ENCODE results near the gene GSPT1. TPM values are rescaled to one million over a fixed set of nuclear protein-coding genes. Genes with fewer than 3 reads are reported as not detected.

Gene GSPT1
- total RNA-seq, 4 donors from 2014 or later, result 61.8 to 178 (median 90.0) TPM

DNA sequence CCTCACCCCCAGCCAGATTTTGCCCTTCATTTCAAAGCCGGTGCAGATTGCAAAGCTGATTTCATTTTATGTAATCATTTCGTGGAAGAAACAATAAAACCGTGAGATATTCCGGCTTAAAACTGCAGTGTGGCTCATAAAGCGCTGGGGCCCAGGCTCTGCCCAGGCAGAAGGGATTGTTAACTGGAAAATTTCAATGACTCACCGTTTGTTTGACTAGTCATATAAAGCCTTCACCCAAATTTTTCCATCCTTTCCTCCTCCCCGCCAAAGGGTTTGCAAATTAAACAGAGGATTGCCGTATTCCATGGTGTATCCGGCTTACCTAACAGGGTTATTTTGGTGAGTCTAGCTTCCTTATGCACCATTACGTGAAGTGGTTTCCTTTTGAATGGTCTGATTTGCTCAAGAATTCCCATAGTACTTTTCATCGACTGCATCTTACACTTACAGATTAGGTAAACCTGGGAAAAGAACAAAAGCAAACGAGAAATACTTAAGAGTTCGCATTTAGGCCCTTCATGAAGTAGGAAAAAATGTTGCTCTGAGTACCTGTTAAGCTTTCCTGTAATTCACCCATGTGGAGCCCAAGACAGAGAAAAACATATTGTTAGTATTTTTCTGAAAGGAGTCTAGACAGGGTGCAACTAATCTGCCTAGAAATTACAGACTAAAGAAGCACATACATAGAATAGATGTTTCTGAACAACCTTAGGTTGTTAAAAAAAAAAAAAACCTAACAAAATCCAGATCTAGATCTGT, 949 bp upstream of the GSPT1 start:
- no peak for ATAC-seq (ENCODE audit: low FRiP score)
- no peak for DNase-seq (ENCODE audit: low spot score)
- TF ChIP-seq, protein P1, sequence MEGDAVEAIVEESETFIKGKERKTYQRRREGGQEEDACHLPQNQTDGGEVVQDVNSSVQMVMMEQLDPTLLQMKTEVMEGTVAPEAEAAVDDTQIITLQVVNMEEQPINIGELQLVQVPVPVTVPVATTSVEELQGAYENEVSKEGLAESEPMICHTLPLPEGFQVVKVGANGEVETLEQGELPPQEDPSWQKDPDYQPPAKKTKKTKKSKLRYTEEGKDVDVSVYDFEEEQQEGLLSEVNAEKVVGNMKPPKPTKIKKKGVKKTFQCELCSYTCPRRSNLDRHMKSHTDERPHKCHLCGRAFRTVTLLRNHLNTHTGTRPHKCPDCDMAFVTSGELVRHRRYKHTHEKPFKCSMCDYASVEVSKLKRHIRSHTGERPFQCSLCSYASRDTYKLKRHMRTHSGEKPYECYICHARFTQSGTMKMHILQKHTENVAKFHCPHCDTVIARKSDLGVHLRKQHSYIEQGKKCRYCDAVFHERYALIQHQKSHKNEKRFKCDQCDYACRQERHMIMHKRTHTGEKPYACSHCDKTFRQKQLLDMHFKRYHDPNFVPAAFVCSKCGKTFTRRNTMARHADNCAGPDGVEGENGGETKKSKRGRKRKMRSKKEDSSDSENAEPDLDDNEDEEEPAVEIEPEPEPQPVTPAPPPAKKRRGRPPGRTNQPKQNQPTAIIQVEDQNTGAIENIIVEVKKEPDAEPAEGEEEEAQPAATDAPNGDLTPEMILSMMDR (IDR thresholded peaks at IDR 0.05), result no peak

DNA sequence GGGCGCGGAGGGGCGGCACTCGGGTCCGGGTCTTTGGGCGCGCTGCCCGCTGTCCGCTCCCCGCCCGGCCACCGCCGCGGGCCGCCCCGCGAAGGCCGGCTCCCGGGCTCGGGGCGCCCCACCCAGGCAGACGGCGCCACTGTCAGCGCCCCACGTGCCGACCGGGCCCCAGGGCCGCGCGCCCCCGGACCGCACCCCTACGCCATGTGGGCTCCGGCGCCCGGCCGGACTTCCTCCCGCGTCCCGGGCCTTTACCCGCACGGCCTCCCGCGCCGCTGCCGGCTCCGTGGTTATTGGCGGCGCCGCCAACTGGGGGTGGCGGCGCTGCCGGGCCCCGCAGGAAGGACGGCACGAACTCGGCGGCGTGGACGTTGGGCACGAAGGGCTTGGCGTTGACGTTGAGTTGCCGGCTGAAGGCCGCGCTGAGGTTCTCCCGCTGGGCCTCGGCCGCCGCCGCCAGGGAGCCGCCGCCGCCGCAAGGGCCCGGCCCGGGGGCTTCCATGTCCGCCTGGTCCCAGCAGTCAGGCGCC, 577 bp downstream of the GSPT1 start:
- peak; percentile 50 for ATAC-seq (ENCODE audit: low FRiP score)

DNA sequence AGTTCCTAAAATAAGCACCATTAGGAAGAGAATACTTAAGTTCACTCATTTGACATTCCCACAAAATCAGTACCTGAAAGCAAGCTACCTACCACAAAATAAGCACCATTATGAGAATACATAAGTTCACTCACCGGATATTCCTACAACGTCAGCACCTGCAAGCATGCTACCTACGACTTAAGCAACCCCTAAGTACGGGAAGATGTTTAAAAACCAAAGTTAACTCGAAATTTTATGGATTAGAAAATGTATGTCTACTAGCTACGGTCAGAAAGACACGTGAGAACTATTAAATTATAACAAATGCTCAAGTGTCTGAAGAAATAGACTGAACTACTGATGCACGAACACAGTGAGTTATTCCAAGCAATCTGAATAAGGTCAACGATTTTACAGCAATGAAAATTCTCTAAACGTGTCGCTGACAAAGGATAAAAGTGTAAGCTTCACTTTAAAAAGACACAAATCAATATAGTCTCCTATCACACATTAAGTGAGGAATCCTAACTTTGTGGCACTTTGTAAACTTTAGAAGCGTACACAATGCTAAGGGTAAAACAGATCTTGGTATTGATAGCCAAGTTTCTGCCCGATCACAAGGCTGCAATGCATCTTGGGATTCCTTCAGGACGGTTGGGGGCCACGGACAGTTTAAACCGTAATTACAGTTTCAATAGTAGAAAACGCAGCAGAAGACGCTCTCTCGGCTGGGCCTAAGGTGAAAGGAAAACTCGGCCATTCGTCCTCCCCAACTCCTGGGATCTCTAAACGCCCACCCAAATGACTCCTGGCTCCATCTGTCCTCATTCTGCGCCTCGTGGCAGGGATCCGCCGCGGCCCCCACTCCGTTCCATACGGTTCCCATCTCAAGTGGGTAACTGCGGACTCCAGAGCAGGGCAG, 1.3 kb downstream of the GSPT1 start:
- DNase-seq (ENCODE audit: low spot score), result no peak
- peak; percentile 4 for ATAC-seq (ENCODE audit: low FRiP score)
- TF ChIP-seq, protein P1 (IDR thresholded peaks at IDR 0.05), result no peak

More for the DNA sequence above, 577 bp downstream of the GSPT1 start:
- no peak for DNase-seq (ENCODE audit: low spot score)
- TF ChIP-seq, protein P1 (IDR thresholded peaks at IDR 0.05), result no peak

DNA sequence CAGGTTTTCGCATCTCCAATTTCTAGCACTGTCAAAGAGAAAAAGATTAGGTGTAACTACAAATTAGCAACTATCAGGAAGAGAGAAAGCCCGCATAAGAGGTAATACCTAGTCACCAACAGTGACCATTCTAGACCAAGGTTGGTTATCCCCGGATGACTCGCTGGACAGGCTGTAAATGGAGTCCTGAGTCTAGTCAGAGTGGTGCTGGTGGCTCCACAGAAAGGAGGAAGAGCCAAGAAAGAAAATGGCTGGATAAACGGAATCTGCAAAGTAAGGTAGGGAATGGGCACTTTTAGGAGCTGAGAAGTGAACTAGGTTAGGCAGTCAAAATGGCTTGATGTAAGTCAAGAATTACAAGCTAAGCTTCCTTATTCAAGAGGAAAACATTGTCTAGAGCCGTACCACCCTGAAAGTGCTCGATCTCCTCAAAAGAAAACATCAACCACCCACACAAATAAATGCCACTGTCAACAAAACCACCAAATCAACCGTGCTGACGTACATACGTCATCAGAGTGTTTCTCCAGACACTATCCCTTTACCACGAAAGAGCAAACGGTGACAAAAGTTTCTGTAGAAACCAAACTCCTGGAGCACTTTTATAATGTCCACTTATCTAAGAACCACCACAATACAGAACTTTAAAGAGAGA, 2.2 kb downstream of the GSPT1 start:
- no peak for ATAC-seq (ENCODE audit: low FRiP score)
- TF ChIP-seq, protein P1 (IDR thresholded peaks at IDR 0.05), result no peak
- DNase-seq (ENCODE audit: low spot score), result no peak

DNA sequence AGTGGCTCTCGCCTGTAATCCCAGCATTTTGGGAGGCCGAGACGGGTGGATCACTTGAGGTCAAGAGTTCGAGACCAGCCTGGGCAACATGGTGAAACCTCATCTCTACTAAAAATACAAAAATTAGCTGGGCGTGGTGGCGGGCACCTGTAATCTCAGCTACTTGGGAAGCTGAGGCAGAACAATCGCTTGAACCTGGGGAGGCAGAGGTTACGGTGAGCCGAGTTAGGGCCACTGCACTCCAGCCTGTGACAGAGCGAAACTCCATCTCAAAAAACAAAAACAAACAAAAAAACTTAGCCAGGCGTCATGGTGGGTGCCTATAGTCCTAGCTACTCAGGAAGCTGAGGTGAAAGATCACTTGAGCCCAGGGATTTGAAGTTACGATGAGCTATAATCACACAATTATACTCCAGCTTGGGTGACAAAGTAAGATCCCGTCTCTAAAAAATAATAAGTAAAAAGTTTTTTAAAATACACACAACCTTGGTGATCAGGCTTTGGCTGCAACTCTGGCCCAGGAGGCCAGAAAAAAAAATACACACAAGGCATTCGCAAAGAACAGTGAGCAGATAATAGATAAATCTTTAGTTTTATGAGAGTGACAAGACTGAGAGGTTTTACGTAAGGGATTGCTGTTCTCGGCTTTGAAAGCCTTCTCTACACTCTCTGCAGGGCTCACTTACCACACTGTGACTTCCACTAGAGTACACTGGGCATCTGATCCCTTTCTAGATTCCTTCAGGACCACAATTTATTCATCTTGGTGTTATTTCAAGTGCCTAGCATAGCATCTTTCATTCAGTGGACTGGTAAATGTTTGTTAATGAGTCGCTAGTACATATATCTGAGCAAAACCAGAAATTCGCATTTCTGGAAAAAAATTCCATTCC, 5.9 kb downstream of the GSPT1 start:
- no peak for ATAC-seq (ENCODE audit: low FRiP score)
- TF ChIP-seq, protein P1 (IDR thresholded peaks at IDR 0.05), result no peak
- DNase-seq (ENCODE audit: low spot score), result no peak

Data from omental fat pad (tissue), 4 donors.